Measurements from ENCODE around the gene UBQLNL. TPM values are rescaled to one million over a fixed set of nuclear protein-coding genes. Genes with fewer than 3 reads are reported as not detected.

UBQLNL gene
- total RNA-seq, 6 experiments from 2014 or later: 0.07 to 0.17 (median 0.11) TPM; not detected in 1

GRCh38 chr11:5524756-5525155 lies 8.3 kb upstream of the UBQLNL start:
- Mint-ChIP-seq H3K27me3 (ENCODE audit: insufficient read depth) (peaks cover 3% of the 10 kb centered on the region), H3K9me3 (no peaks in the 10 kb centered on the region), H3K4me1 (ENCODE audit: low read depth) (no peaks in the 10 kb centered on the region), H3K36me3 (ENCODE audit: low read depth) (no peaks in the 10 kb centered on the region), H3K27ac (no peak overlapping the region), H3K4me3 (no peak overlapping the region)
- DNase-seq: no peak
- no peak for TF ChIP-seq CTCF (IDR thresholded peaks at IDR 0.05)

GRCh38 chr11:5522308-5522707 lies 5.8 kb upstream of the UBQLNL start:
- TF ChIP-seq CTCF (IDR thresholded peaks at IDR 0.05): no peak
- Mint-ChIP-seq H3K4me3 (no peak overlapping the region), H3K9me3 (no peaks in the 10 kb centered on the region), H3K27ac (no peak overlapping the region), H3K36me3 (ENCODE audit: low read depth) (no peaks in the 10 kb centered on the region), H3K4me1 (ENCODE audit: low read depth) (no peaks in the 10 kb centered on the region), H3K27me3 (ENCODE audit: insufficient read depth) (peaks cover 3% of the 10 kb centered on the region)
- DNase-seq: no peak

- no peaks in the 10 kb centered on the region for H3K36me3 Mint-ChIP-seq (ENCODE audit: low read depth)
- H3K4me1 Mint-ChIP-seq (ENCODE audit: low read depth): no peaks in the 10 kb centered on the region
- no peak overlapping the region for H3K27ac Mint-ChIP-seq
- H3K27me3 Mint-ChIP-seq (ENCODE audit: insufficient read depth): no peaks in the 10 kb centered on the region; the same call in none of the 2 replicates
- TF ChIP-seq CTCF (IDR thresholded peaks at IDR 0.05): no peak
- no peak overlapping the region for H3K4me3 Mint-ChIP-seq
- DNase-seq: no peak
- no peaks in the 10 kb centered on the region for H3K9me3 Mint-ChIP-seq
Measured at GRCh38 chr11:5521540-5521939, 5.0 kb upstream of the UBQLNL start.

GRCh38 chr11:5514841-5515240 lies 1.7 kb downstream of the UBQLNL start:
- DNase-seq: no peak
- Mint-ChIP-seq H3K9me3 (no peaks in the 10 kb centered on the region), H3K27me3 (ENCODE audit: insufficient read depth) (peaks cover 3% of the 10 kb centered on the region), H3K27ac (no peak overlapping the region), H3K4me1 (ENCODE audit: low read depth) (no peaks in the 10 kb centered on the region), H3K36me3 (ENCODE audit: low read depth) (no peaks in the 10 kb centered on the region), H3K4me3 (no peak overlapping the region)
- TF ChIP-seq CTCF (IDR thresholded peaks at IDR 0.05): no peak

GRCh38 chr11:5509803-5510202 lies 6.7 kb downstream of the UBQLNL start, which contains the start of gene UBQLN3:
Gene UBQLN3, minus strand, starts transcription at chr11:5509957. Its CDS starts 399 bp downstream, at chr11:5509558.
- Mint-ChIP-seq H3K36me3 (ENCODE audit: low read depth) (no peaks in the 10 kb centered on the region), H3K27ac (no peak within 1 kb of the TSS), H3K4me1 (ENCODE audit: low read depth) (no peaks in the 10 kb centered on the region), H3K27me3 (ENCODE audit: insufficient read depth) (peaks cover 3% of the 10 kb centered on the region), H3K9me3 (no peaks in the 10 kb centered on the region), H3K4me3 (no peak within 1 kb of the TSS)
- no peak for DNase-seq
- no peak for TF ChIP-seq CTCF (IDR thresholded peaks at IDR 0.05)

GRCh38 chr11:5508605-5509004 lies 7.9 kb downstream of the UBQLNL start:
- Mint-ChIP-seq H3K36me3 (ENCODE audit: low read depth) (no peaks in the 10 kb centered on the region), H3K4me3 (no peak overlapping the region), H3K27ac (no peak overlapping the region), H3K4me1 (ENCODE audit: low read depth) (no peaks in the 10 kb centered on the region), H3K9me3 (no peaks in the 10 kb centered on the region), H3K27me3 (ENCODE audit: insufficient read depth) (peaks cover 3% of the 10 kb centered on the region)
- TF ChIP-seq CTCF (IDR thresholded peaks at IDR 0.05): no peak
- no peak for DNase-seq
